A549 (cell line): ENCODE results near the gene AZGP1.

Source experiments
- BHLHE40 ChIP-seq: IDR thresholded peaks from 2 replicates; pipeline ENCODE4 v1.6.1; 2012; ENCODE audit warnings: low read depth, low read length, inconsistent platforms
- CEBPB ChIP-seq, 2 experiments: fragments of >200 bp in 1 of 2; sonication (Bioruptor Twin) in 1 of 2; formaldehyde crosslinking in 1 of 2; IDR thresholded peaks; 2 replicates each; pipeline ENCODE4 v1.6.1; 2012 to 2016
- CHD2 ChIP-seq: fragments of 150-350 bp; IDR thresholded peaks from 2 replicates; pipeline ENCODE4 v1.6.1; 2014; ENCODE audit warnings: low read length; ENCODE audit not compliant: partially characterized antibody
- MAFK ChIP-seq: fragments of 450-650 bp; IDR thresholded peaks from 2 replicates; pipeline ENCODE4 v1.6.1; 2014; ENCODE audit not compliant: partially characterized antibody
- NR3C1 ChIP-seq: fragments of >200 bp; sonication (Bioruptor Twin); formaldehyde crosslinking; IDR thresholded peaks from 3 replicates; pipeline ENCODE4 v1.6.1; 2017
- POLR2A ChIP-seq: IDR thresholded peaks from 2 replicates; pipeline ENCODE4 v1.6.1; 2012; ENCODE audit warnings: mild to moderate bottlenecking, low read length
- SMC3 ChIP-seq: fragments of >200 bp; sonication (Bioruptor Twin); formaldehyde crosslinking; IDR thresholded peaks from 3 replicates; pipeline ENCODE4 v1.6.1; 2018; ENCODE audit warnings: inconsistent platforms
- TF ChIP-seq, protein P1 (sequence below): fragments of >200 bp; sonication (Bioruptor Twin); formaldehyde crosslinking; IDR thresholded peaks from 3 replicates; pipeline ENCODE4 v1.5.1; 2016
- TF ChIP-seq, protein P2 (sequence below): IDR thresholded peaks from 2 replicates; pipeline ENCODE4 v1.6.1; 2012
- TF ChIP-seq, protein P3 (sequence below): fragments of 200-600 bp; sonication (generic); IDR thresholded peaks from 2 replicates; pipeline ENCODE4 v1.6.1; 2016; ENCODE audit warnings: antibody characterized with exemption, mild to moderate bottlenecking, moderate library complexity

DNA sequence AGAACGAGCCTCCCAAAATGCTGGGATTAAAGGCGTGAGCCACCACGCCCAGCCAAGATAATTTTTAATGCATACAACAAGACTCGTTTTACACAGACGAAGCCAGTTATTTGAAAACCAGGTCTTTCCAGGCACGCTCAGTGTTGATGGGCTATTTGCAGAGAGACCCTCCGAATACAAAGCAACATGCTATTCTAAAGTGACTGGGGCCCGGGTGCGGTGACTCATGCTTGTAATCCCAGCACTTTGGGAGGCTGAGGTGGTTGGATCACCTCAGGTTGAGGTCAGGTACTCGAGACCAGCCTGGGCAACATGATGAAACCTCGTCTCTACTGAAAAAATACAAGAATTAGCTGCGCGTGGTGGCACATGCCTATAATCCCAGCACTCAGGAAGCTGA, 795 bp upstream of the AZGP1 start:
- TF ChIP-seq, protein P1, sequence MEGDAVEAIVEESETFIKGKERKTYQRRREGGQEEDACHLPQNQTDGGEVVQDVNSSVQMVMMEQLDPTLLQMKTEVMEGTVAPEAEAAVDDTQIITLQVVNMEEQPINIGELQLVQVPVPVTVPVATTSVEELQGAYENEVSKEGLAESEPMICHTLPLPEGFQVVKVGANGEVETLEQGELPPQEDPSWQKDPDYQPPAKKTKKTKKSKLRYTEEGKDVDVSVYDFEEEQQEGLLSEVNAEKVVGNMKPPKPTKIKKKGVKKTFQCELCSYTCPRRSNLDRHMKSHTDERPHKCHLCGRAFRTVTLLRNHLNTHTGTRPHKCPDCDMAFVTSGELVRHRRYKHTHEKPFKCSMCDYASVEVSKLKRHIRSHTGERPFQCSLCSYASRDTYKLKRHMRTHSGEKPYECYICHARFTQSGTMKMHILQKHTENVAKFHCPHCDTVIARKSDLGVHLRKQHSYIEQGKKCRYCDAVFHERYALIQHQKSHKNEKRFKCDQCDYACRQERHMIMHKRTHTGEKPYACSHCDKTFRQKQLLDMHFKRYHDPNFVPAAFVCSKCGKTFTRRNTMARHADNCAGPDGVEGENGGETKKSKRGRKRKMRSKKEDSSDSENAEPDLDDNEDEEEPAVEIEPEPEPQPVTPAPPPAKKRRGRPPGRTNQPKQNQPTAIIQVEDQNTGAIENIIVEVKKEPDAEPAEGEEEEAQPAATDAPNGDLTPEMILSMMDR, result no peak
- no peak for TF ChIP-seq CEBPB (IDR thresholded peaks at IDR 0.05)
- TF ChIP-seq POLR2A, result no peak
- no peak for TF ChIP-seq NR3C1
- TF ChIP-seq, protein P2, sequence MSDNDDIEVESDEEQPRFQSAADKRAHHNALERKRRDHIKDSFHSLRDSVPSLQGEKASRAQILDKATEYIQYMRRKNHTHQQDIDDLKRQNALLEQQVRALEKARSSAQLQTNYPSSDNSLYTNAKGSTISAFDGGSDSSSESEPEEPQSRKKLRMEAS, result no peak
- TF ChIP-seq BHLHE40, result no peak
- TF ChIP-seq SMC3, result no peak
- TF ChIP-seq, protein P3, sequence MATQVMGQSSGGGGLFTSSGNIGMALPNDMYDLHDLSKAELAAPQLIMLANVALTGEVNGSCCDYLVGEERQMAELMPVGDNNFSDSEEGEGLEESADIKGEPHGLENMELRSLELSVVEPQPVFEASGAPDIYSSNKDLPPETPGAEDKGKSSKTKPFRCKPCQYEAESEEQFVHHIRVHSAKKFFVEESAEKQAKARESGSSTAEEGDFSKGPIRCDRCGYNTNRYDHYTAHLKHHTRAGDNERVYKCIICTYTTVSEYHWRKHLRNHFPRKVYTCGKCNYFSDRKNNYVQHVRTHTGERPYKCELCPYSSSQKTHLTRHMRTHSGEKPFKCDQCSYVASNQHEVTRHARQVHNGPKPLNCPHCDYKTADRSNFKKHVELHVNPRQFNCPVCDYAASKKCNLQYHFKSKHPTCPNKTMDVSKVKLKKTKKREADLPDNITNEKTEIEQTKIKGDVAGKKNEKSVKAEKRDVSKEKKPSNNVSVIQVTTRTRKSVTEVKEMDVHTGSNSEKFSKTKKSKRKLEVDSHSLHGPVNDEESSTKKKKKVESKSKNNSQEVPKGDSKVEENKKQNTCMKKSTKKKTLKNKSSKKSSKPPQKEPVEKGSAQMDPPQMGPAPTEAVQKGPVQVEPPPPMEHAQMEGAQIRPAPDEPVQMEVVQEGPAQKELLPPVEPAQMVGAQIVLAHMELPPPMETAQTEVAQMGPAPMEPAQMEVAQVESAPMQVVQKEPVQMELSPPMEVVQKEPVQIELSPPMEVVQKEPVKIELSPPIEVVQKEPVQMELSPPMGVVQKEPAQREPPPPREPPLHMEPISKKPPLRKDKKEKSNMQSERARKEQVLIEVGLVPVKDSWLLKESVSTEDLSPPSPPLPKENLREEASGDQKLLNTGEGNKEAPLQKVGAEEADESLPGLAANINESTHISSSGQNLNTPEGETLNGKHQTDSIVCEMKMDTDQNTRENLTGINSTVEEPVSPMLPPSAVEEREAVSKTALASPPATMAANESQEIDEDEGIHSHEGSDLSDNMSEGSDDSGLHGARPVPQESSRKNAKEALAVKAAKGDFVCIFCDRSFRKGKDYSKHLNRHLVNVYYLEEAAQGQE, result no peak
- TF ChIP-seq MAFK, result no peak
- no peak for TF ChIP-seq CHD2
